ENCODE results near the gene CTSC.

Gene CTSC

DNA sequence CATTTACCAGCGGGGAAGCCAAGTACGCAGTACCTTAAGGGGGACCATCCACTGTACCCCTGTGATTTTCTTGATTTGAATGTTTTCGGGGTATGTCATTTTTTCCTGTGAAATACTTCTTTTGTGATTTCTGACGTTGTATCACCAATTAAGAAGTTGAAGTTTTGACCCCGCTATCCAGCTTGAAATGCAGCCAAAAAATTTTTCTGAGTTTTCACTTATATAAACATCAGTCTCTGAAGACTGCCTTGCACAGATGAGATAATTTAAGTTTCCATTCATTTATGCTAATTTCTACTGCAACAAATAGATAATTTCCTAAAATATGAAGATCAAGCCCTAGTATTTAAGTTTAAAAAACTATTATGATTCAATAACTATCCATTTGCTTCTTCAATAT, 20.0 kb downstream of the CTSC start:
- DNase-seq (ENCODE audit: low read depth in 2 of 2): no peak

DNA sequence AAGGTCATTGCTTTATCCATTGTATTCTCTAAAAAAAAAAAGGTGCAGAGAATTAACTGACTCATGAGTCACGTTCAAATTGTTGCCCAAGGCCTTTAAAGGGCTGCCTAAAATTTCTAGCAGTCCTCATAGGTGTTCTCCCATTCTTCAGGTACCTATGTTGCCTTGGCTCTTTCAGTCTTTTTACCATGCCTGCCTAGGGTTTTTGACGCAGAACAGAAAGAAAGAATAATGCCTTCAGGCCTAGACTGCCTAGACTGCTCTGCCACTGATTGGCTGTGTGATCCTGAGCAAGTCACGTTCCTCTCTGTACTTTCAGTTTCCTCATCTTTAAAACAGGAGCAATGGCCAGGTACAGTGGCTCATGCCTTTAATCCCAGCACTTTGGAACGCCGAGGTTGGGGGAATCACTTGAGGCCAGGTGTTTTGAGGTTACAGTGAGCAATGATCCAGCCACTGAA, 21.5 kb downstream of the CTSC start:
- no peak for DNase-seq (ENCODE audit: low read depth in 2 of 2)

DNA sequence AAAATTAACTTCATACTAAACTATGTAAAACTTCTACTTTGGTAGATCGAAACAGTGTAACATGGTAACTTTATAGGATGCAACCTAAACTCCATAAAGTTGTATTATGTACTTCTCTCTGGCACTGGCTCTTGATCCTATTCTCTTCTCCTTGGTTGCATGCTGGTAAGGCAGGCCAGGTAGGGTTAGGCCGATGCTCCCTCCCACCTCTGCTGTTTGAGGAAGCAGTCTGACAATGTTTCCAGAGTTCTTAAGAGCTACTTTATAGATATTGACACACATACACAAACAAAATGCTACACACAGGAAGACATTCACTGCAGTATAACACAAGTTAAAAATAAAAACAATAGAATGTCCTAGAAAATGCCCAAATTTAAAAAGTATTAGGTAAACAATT, 22.5 kb downstream of the CTSC start:
- DNase-seq (ENCODE audit: low read depth in 2 of 2): no peak

DNA sequence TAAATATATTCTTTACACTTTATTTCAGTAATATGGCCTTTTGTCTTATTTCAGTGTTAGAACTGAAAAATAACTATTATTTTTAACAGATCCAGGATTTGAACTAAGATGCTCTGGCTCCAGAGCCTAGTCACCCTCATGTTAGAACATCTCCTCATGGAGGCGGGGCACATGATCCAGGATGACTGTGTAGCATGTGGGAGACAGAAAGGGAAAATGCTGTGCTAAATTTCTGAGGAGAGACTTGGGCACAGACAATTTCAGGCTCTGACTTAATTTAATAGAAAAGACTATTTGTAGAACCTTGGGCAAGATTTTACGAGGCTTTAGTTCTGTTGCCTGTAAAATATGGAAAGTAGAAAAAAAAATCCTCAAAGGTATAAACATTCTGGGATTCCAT, 24.1 kb downstream of the CTSC start:
- no peak for DNase-seq (ENCODE audit: low read depth in 2 of 2)

DNA sequence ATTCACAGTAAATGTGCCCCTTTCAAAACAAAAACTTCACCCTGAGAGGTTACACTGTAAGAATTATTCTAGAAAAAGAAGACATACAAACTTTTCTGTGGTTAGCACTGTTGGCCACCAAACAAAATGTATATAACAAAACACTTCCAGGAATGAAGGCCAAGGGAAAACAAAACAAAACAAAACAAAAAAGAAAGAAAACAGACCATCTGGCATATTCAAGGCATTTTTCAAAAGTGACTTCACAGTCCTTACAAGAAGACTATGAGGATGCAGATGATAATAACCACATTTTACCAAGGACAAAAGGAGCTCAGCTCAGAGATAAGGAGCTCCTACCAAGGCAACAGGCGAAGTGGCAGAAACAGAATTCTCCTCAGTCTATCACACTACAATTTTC, 24.9 kb downstream of the CTSC start:
- no peak for DNase-seq (ENCODE audit: low read depth in 2 of 2)

DNA sequence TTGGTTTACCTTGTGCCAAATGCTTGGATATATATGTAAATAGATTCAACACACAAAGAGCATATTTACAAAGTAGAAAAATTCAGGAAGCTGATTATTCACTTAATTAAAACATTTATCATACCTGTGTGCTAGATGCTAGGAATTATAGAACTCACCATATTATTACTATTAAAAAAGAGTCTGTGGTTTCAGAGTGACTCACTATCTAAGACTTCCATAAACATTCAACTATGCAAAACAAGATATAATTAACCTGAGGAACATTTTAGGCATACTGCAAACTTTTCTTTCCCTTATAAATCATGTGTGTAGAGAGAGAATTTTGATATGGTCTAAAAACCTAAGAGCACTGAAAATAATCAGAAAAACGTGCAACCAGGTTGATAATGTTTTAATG, 27.3 kb downstream of the CTSC start:
- DNase-seq (ENCODE audit: low read depth in 2 of 2): no peak

DNA sequence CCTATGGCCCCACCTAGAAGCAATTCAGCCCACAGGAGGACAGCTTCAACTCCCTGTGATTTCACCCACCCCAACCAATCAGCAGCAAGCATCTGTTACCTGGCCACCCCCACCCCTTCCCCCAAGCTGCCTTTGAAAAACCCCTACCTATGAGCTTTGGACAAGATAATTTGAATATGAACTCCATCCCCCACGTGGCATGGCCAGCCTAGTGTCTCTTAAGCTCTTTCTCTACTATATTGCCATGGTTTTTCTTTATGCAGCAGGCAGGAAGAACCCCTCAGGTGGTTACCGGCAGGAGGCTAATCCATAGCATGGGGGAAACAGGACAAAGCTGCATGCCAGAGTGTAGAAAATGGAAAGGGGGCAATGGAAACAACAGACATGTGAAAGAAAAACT, 29.0 kb downstream of the CTSC start:
- DNase-seq (ENCODE audit: low read depth in 2 of 2): no peak

DNA sequence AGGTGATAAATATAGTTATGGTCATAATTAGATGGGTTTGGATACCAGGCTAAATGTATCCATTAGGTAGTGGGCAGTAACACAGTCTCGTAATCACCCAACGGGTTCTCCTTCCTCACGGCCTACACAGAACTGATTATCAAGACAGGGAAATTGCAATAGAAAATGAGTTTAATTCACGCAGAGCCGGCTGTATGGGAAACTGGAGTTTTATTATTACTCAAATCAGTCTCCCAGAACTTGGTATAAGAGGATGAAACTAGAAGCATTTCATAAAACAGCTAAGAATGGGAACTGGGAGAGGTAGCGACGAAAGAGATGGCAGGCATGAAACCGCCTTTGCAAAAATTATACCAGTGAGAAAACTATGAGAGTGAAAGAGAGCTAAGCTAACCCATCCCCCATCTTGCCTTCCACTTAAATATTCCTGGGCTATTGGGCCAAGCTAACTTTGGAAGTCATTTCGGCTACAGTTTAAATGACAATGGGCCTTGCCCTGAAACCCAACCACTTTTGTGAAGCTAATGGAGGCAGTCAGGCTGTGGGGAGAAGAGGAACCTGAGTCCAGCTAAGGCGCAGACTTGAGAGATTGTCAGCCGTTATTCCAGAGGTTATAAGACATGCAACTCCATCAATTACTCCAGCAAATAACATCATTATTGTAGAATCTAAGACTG, 29.6 kb downstream of the CTSC start:
- DNase-seq (ENCODE audit: low read depth in 2 of 2): no peak

DNA sequence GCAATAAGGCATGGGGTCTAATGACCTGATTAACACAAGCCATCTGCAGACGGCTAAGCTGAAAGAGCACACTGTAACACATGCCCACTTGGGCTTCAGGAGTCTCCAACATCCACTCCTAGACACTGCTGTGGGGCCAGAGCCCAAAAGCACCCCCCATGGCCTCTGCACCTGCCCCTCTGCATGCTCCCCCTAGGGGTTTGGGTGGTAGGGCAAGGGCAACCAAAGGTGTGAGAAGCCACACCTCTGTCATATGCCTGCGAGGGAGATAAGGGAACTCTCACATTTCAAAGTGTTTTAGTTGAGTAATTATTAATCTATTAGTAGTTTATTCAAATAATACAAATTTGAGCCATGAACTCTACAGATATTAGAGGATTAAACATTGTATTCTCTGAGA, 30.8 kb downstream of the CTSC start:
- DNase-seq (ENCODE audit: low read depth in 2 of 2): no peak

DNA sequence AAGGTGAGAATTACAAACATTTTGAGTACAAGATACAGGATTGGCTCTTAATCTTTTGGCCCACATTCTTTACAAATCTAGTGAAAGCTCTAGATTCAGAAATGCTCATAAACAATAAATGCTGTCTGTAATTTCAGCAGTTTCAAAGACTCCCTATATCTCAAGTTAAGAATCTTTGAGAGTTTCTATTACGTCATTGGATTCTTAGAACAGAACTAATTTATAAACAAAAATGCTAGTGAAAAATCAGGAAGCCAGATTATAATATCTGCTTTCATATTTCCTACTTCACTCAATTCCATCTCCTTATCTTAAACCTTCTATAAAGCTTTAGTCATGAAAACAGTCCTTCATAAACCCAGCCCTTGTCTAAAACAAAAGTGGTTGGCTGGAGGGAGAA, 32.1 kb downstream of the CTSC start:
- no peak for DNase-seq (ENCODE audit: low read depth in 2 of 2)

DNA sequence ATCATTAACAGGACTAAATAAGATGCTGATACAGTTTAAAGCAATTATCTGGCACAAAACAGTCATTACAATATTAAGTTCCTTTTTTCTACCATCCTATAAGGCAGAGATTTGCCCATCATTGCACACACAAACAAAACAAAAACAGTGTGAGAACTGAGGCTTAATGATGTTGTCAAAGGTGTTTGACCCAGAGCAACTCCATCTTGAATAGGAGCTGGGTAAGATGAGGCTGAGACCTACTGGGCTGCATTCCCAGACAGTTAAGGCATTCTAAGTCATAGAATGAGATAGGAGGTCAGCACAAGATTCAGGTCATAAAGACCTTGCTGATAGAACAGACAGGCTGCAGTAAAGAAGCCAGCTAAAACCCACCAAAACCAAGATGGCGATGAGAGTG, 33.2 kb downstream of the CTSC start:
- no peak for DNase-seq (ENCODE audit: low read depth in 2 of 2)

DNA sequence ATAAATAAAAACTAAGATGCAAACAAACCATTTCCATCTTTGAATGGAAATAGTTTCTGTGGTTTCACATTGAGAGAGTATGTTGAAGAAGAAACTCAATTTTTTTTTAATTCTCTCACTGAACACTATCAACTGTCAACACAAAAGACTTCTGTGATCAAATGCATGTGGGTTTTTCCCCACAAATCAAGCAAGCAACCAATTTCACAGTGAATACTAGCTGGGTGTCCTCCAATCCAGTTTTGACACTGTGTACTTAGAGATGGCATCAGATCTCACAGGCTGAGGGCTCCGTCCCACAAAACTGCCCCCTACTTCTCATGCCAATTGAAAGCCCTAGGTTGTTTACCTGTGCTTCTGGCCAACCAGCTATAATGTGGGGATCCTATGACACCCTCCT, 34.5 kb downstream of the CTSC start:
- no peak for DNase-seq (ENCODE audit: low read depth in 2 of 2)

DNA sequence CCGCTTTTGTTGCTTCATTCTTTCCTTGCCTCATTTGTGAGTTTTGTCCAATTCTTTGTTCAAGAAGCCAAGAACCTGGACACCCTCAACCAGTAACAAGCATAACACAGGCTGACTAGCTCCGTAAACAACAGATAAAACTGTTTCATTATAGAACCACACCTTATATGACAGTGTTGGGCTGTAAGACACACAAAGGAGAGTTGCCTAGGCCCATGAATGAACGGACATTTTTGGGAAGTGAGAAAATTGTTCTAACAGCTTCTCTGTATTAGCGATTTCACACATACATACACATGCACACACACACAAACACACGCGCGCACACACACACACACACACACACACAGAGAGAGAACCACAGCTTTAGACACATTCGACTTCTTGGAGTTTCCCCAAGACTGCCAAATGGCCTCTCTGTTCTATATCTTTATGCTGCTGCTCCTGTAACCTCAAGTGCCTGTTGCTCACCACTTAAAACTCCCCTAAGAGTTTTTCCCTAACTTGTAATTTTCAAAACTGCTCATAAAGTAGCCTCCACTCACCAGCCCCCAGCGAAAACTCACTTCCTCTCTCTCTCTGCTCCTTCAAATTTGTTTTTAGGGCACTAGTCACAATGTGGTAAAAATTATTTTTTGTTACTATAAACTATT, 35.9 kb downstream of the CTSC start:
- DNase-seq (ENCODE audit: low read depth in 2 of 2): no peak

DNA sequence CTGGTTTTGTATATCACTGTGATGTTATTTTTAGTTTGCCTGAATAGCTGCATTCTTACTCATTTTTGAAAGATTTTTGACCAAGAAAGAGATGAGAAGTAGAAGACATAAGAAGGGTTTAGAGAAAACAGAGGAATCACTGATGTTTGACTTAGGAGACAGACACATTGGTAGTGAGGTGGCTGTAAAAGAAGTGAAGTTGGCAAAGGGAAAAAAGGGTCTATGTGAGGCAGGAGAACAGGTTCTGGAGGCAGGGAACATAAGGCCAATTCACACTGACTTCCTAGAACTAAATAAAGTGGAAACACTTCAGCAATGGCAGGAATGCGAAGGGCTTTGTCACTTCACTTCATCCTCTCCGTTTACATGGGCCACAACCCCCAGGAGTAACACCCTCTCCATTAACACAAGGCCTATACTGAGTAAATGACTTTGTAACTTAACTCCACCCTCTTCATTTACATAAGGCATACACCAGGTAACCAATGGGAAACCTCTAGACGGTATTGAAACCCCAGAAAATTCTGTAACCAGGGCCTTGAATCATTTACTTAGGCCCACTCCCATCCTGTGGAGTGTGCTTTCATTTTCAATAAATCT, 36.5 kb downstream of the CTSC start:
- DNase-seq (ENCODE audit: low read depth in 2 of 2): no peak

DNA sequence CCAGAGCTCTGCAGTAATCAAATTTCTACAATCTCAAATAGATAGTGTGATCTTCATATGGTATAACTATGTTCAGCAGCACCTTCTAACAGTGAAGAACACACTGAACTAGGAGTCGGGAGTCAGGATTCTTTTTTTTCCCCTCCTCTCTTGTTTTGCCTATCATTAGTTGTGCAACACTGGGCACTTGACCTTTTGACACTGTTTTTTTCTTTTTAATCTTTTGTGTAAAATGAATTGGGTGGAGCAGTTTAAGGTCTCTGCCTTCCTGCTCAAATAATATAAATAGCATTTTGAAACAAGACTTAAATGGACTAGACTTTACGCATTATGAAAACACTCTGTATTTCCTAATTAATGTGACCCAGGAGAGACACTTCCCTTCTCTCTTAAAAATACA, 39.7 kb downstream of the CTSC start:
- no peak for DNase-seq (ENCODE audit: low read depth in 2 of 2)

DNA sequence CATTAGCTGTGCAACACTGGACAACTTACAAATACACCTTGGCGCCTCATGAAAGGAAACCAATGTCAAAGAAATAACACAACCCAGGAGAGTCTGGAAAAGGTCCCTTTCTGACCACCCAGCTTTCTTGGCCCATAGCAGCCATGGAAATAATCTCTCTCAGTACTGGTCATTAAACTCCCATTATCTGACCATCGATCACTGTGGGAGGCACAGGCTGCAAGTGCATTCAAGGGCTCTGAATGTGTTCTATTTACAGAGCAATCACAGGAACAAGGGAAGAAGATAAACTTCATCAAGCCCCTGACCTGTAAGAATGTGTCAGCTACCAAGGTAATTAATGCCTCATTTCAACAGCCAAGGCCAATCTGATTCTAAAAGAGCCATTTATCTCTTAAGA, 40.1 kb downstream of the CTSC start:
- DNase-seq (ENCODE audit: low read depth in 2 of 2): no peak

DNA sequence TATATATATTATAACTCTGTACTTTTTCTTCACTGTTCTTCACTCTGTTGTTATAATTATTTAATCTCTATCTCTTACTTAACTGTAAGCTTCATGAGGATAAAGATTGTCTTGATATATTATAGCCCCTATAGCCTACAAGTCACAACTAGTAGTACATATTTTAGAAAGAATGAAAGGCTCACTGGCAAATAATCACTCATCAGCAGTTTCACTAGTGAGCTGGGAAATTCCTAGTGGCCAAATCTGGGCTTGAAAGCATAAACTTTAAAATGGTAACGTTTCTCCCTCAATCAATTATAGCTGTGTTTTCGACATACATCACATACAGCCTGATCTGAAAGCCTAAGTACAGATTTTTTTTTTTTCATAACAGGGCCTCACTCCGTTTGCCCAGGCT, 42.5 kb downstream of the CTSC start:
- DNase-seq (ENCODE audit: low read depth in 2 of 2): no peak

DNA sequence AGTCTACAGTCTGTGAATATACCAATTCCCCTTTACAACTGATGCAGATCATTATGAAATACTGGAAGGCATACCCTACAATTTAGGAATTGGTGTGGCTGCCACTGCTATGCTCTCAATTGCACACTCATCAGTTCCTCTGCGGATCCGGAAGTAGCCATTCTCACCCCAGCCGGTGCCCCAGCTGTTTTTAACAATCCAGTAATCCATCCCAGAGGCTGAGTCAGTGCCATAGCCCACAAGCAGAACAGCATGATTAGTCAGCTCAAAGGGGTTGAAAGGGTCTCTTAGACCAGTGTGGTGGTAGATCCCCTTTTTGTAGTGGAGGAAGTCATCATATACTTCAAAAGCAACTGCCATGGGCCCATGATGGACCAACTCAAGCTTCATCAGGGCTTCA, 43.6 kb downstream of the CTSC start:
- no peak for DNase-seq (ENCODE audit: low read depth in 2 of 2)

DNA sequence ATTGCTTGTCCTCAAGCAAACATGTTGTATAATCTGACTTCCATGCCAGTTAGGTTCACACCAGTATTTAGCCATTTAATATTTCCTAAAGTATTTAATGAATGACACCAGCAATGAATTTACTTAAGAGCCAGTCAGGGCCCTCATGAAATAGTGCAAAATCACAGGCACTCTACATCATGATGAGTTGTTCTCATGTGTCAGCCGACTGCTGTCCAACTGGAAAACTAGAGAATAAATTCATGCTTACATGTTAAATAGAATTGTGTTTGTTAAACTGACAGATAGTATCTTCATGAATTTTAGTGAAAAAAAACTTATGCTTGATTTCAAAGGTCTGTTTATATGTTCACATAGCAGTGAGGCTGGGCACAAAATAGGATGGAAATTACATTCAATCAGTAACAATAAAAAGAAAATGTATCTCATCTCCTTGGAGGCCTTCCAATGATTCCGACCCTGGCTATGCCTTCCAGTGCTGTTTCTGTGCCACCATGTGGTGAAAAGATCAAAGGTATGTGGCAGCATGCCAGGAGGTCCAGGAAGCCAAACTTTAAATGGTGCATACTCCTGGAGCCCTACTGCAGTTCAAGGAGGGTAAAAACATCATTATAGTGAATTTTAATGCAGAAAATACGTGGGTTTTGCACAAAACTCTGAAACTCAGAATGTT, 45.2 kb downstream of the CTSC start:
- no peak for DNase-seq (ENCODE audit: low read depth in 2 of 2)

DNA sequence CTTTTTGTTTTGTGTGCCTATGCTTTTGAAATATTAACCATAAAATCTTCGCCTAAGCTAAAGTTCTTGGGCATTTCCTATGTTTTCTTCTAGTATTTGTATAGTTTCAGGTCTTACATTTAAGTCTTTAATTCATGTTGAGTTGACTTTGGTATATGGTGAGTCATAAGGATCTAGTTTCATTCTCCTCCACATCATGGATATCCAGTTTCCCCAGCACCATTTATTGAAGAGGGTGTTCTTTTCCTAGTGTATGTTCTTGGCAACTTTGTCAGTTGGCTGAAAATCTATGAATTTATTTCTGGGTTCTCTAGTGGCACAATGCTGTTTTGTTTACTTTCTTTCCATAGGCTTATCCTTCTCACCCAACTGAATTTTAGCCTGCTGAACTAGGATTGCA, 49.0 kb downstream of the CTSC start:
- DNase-seq (ENCODE audit: low read depth in 2 of 2): no peak

DNA sequence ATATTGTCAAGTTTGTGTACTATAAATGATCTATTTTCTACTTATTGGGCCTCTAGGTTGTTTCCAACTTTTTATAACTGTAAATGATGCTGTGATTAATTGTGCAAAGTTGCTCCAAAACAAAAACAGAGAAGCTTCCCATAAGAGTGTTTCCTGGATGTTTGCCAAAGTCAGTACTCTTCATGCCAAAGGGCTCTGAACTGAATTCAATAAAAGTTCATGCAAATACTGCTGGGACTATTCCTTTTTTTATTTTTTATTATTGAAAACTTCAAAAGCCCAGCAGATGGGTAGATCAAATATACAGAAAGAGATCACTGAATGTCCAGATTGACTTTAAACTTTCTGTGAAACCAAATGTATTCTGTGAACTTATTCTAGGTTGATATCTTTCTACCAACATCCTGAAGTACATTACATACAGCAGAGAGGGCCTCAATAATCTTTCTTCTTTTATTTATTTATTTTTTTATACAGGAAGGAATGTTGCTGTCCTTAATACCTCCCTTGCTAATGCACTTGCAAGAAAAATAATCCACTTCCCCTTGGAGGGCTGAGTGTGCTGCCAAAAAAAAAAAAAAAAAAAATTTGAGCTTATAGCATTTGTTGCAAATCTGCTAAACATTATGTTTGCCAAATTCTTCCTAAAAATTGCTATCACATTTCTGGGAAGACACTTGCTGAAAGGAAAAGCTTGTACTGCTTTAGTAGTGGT, 53.0 kb downstream of the CTSC start:
- no peak for DNase-seq (ENCODE audit: low read depth in 2 of 2)

Data from stimulated activated CD8-positive, alpha-beta memory T cell treated with anti-CD3 and anti-CD28 coated beads, Interleukin-2, amount 100 ng/mL, for 48 hours (primary cell).